NCI-H748 (cell line): ENCODE data around the gene CEP170B.
"Not testable (repeated sequence)": the region's sequence is repeated elsewhere in the genome, so short reads cannot be mapped to it uniquely, and the experiment has no call there.

Source experiments
- DNase-seq: peaks from one replicate; lab custom pipeline; 2025; ENCODE audit not compliant: unreplicated experiment; lab: John Stamatoyannopoulos, UW

CEP170B gene

DNA sequence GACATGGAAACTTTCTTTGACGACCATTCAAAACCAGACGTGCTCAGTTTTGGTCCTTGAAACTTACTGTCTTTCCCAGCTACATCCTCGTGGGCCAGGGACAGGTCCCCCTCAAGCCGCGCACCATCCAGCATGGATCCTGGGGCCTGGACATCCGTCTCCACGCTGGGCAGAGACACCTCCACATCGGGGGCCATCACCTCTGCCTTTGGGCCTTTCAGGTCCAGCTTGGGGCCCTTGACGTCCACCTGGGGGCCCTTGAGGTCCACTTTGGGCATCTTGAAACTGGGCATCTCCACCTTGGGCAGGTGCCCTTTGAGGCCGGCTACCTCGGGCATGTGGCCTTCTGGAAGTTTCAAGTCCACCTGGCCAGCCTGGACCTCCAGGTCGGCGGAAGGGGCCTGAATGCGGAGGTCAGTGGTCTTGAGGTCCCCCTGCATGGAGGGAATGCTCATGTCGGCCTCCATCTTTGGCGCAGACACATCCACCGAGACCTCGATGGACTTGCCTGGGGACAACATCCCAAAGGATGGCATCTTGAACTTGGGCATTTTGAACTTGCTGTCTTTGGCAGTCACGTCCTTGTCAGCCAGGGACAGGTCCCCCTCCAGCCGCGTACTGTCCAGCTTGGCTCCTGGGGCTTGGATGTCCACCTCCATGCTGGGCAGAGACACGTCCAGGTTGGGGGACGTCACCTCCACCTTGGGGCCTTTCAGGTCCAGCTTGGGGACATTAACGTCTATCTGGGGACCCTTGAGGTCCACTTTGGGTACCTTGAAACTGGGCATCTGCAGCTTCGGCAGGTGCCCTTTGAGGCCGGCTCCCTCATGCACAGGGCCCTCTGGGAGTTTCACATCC, 76.7 kb downstream of the CEP170B start:
- DNase-seq: no peak

DNA sequence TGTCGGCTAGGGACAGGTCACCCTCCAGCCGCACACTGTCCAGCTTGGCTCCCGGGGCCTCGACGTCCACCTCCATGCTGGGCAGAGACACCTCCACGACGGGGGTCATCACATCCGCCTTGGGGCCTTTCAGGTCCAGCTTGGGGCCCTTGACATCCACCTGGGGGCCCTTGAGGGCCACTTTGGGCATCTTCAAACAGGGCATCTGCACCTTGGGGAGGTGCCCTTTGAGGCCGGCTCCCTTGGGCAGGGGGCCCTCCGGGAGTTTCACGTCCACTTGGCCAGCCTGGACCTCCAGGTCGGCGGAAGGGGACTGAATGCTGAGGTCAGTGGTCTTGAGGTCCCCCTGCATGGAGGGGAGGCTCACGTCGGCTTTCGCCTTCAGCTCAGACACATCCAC, 77.5 kb downstream of the CEP170B start:
- no peak for DNase-seq

DNA sequence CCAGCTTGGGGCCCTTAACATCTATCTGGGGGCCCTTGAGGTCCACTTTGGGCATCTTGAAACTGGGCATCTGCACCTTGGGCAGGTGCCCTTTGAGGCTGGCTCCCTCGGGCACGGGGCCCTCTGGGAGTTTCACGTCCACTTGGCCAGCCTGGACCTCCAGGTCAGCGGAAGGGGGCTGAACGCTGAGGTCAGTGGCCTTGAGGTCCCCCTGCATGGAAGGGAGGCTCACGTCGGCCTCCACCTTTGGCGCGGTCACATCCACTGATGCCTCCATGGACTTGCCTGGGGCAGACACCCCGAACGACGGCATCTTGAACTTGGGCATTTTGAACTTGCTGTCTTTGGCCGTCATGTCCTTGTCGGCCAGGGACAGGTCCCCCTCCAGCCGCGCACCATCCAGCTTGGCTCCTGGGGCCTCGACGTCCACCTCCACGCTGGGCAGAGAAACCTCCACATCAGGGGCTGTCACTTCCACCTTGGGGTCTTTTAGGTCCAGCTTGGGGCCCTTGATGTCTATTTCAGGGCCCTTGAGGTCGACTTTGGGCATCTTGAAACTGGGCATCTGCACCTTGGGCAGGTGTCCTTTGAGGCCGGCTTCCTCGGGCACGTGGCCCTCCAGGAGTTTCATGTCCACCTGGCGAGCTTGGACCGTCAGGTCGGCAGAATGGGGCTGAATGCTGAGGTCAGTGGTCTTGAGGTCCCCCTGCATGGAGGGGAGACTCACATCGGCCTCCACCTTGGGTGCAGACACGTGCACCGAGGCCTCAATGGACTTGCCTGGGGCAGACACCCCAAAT, 78.3 kb downstream of the CEP170B start:
- DNase-seq: not testable (repeated sequence)

DNA sequence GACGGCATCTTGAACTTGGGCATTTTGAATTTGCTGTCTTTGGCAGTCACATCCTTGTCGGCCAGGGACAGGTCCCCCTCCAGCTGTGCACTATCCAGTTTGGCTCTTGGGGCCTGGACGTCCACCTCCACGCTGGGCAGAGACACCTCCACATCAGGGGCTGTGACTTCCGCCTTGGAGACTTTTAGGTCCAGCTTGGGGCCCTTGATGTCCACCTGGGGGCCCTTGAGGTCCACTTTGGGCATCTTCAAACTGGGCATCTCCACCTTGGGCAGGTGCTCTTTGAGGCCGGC, 78.9 kb downstream of the CEP170B start:
- not testable (repeated sequence) for DNase-seq

DNA sequence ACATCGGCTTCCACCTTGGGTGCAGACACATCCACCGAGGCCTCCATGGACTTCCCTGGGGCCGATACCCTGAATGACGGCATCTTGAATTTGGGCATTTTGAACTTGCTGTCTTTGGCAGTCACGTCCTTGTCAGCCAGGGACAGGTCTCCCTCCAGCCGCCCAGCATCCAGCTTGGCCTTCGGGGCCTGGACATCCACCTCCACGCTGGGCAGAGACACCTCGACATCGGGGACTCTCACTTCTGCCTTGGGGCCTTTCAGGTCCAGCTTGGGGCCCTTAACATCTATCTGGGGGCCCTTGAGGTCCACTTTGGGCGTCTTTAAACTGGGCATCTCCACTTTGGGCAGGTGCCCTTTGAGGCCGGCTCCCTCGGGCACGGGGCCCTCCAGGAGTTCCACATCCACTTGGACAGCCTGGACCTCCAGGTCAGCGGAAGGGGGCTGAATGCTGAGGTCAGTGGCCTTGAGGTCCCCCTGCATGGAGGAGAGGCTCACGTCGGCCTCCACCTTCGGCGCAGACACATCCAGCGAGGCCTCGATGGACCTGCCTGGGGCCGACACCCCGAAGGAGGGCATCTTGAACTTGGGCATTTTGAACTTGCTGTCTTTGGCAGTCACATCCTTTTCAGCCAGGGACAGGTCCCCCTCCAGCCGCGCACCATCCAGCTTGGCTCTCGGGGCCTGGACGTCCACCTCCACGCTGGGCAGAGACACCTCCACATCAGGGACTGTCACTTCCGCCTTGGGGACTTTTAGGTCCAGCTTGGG, 79.6 kb downstream of the CEP170B start:
- not testable (repeated sequence) for DNase-seq

DNA sequence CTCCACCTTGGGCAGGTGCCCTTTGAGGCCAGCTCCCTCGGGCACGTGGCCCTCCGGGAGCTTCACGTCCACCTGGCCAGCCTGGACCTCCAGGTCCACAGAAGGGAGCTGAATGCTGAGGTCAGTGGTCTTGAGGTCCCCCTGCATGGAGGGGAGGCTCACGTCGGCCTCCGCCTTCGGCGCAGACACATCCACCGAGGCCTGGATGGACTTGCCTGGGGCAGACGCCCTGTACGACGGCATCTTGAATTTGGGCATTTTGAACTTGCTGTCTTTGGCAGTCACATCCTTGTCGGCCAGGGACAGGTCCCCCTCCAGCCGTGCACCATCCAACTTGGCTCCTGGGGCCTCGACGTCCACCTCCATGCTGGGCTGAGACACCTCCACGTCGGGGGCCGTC, 80.2 kb downstream of the CEP170B start:
- DNase-seq: not testable (repeated sequence)
